Keratinocyte (primary cell): ENCODE data around the gene TOMT. TPM values are rescaled to one million over a fixed set of nuclear protein-coding genes. Genes with fewer than 3 reads are reported as not detected.

Experiments
- DNase-seq: peaks from one replicate; pipeline ENCODE4 v3.0.0-alpha.2; 2011; ENCODE audit warnings: low read depth, missing footprints, low spot score
- FAIRE-seq: peaks from 2 replicates; lab custom pipeline; 2011; peaks lifted over from hg19 to GRCh38; lab: Jason Lieb, UNC
- H2AFZ ChIP-seq: 2 replicates; pipeline ENCODE4 v1.6.0; 2012; ENCODE audit warnings: low read length, control low read depth, inconsistent platforms; ENCODE audit not compliant: control insufficient read depth
- H3K27ac ChIP-seq: 2 replicates; pipeline ENCODE4 v1.5.1; 2011; ENCODE audit warnings: low read length; ENCODE audit not compliant: control insufficient read depth, insufficient read depth
- H3K27me3 ChIP-seq: 3 replicates; pipeline ENCODE4 v1.6.0; 2011; ENCODE audit warnings: low read length; ENCODE audit not compliant: control insufficient read depth, insufficient read depth; ENCODE audit errors: extremely low read depth
- H3K36me3 ChIP-seq, 2 experiments: 2 replicates in 1 of 2; 3 replicates in 1 of 2; pipeline ENCODE4 v1.5.1; 2011; ENCODE audit warnings: low read length in 2 of 2, mild to moderate bottlenecking in 1 of 2; ENCODE audit not compliant: control insufficient read depth in 2 of 2, insufficient read depth in 2 of 2; ENCODE audit errors: extremely low read depth in 1 of 2
- H3K4me1 ChIP-seq: 3 replicates; pipeline ENCODE4 v1.5.1; 2011; ENCODE audit warnings: low read length; ENCODE audit not compliant: control insufficient read depth, insufficient read depth; ENCODE audit errors: extremely low read depth
- H3K4me2 ChIP-seq: 3 replicates; pipeline ENCODE4 v1.6.0; 2011; ENCODE audit warnings: low read depth, low read length; ENCODE audit not compliant: control insufficient read depth, insufficient read depth; ENCODE audit errors: extremely low read depth
- H3K4me3 ChIP-seq, 3 experiments: fragments of 200-600 bp in 1 of 3; sonication (generic) in 1 of 3; 2 replicates in 2 of 3; 3 replicates in 1 of 3; pipeline ENCODE4 v1.5.1; 2011 to 2016; ENCODE audit warnings: low read length in 3 of 3, mild to moderate bottlenecking in 3 of 3, control low read depth in 2 of 3, inconsistent platforms in 1 of 3, low read depth in 1 of 3, mixed read lengths in 1 of 3, mixed run types in 1 of 3, moderate library complexity in 1 of 3; ENCODE audit not compliant: control insufficient read depth in 2 of 3, insufficient read depth in 2 of 3; ENCODE audit errors: extremely low read depth in 1 of 3
- H3K79me2 ChIP-seq: 2 replicates; pipeline ENCODE4 v1.6.0; 2012; ENCODE audit warnings: low read length; ENCODE audit not compliant: control insufficient read depth, insufficient read depth
- H3K9ac ChIP-seq: 3 replicates; pipeline ENCODE4 v1.6.0; 2011; ENCODE audit warnings: low read length; ENCODE audit not compliant: control insufficient read depth, insufficient read depth; ENCODE audit errors: extremely low read depth
- H3K9me1 ChIP-seq: 3 replicates; pipeline ENCODE4 v1.6.0; 2011; ENCODE audit warnings: low read length; ENCODE audit not compliant: control insufficient read depth, insufficient read depth; ENCODE audit errors: extremely low read depth
- H3K9me3 ChIP-seq: 2 replicates; pipeline ENCODE4 v1.5.1; 2012; ENCODE audit warnings: low read depth, low read length; ENCODE audit not compliant: control insufficient read depth
- H4K20me1 ChIP-seq: 3 replicates; pipeline ENCODE4 v1.6.0; 2011; ENCODE audit warnings: low read length; ENCODE audit not compliant: control insufficient read depth, insufficient read depth; ENCODE audit errors: extremely low read depth
- CTCF ChIP-seq, 3 experiments: IDR thresholded peaks in 1 of 3; conservative IDR thresholded peaks in 1 of 3; optimal IDR thresholded peaks in 1 of 3; 2 replicates in 2 of 3; 3 replicates in 1 of 3; pipeline versions ENCODE3 to v1.5.1; 2011; ENCODE audit warnings: low read length in 3 of 3, mild to moderate bottlenecking in 3 of 3, moderate library complexity in 2 of 3, control low read depth in 1 of 3, inconsistent platforms in 1 of 3; ENCODE audit not compliant: insufficient read depth in 2 of 3; ENCODE audit errors: extremely low read depth in 1 of 3
- EZH2 ChIP-seq: IDR thresholded peaks from one replicate; pipeline ENCODE4 v1.6.1; 2012; ENCODE audit warnings: inconsistent platforms, mild to moderate bottlenecking, low read length, moderate library complexity
- dilution Hi-C: fragments of 300-500 bp; cut with MboI; formaldehyde crosslinking; loops from one replicate; pipeline ENCODE4 v1.7.0; 2020; ENCODE audit warnings: low sequenced_read_pairs; ENCODE audit not compliant: extremely low pct_ligation_motif_present
- polyA plus RNA-seq, 5 experiments: library from polyadenylated mRNA; depleted of rRNA in 3 of 5; stranded (reverse) in 3 of 5; stranded (forward) in 1 of 5; unstranded in 1 of 5; fragments of >200 nt; gene quantifications; 1 replicate in 1 of 5; 2 replicates in 3 of 5; 3 replicates in 1 of 5; pipeline versions ENCODE4 v1.2.1 to v1.2.3, GENCODE V29; 2011 to 2012; ENCODE audit warnings: missing spikeins in 2 of 5, low read depth in 1 of 5, low replicate concordance in 1 of 5

TOMT gene
- polyA plus RNA-seq, 1 donor (not counting 4 experiments of a cell fraction or from before 2014, with no cell fraction given), result not detected

DNA sequence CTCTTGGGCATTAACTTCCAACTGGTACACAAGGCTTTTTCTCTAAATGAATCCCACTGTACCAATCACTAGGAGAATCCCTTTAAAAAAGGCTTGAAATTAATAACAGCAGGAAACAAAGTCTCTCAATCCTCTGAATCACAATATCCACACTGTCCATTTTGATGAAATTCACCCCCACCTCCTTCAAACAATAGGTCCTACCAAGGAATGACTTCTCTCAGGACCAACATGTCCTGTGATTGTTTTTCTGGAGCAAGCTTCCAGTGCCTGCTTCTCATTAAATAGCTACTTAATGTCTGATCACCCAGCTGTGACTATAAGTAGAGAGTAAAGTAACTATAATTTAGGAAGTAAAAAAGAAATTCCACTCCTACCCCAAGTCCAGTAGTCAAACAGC, 38.5 kb upstream of the TOMT start:
- Histone ChIP-seq H3K9me1 (no peaks in the 10 kb centered on the region), H3K27me3 (no peaks in the 10 kb centered on the region), H3K9me3 (no peaks in the 10 kb centered on the region), H3K36me3 (peaks cover 2 to 8% of the 10 kb centered on the region in 2 experiments), H3K79me2 (peaks cover 61% of the 10 kb centered on the region), H3K4me2 (no peak overlapping the region), H3K9ac (no peak overlapping the region), H4K20me1 (no peaks in the 10 kb centered on the region), H3K27ac (no peak overlapping the region), H3K4me1 (peaks cover 31% of the 10 kb centered on the region), H3K4me3 (no peak overlapping the region), H2AFZ (no peak overlapping the region)
- DNase-seq (no peak), FAIRE-seq (no peak)
- dilution Hi-C loops, result no loop called here
- TF ChIP-seq EZH2 (no peak), CTCF (optimal IDR thresholded peaks at IDR 0.05 in 1 of 3, IDR thresholded peaks at IDR 0.05 in 1 of 3, conservative IDR thresholded peaks at IDR 0.05 in 1 of 3; ENCODE audit: extremely low read depth in 1 of 3, insufficient read depth in 2 of 3, low read length in 3 of 3) (no peak)

DNA sequence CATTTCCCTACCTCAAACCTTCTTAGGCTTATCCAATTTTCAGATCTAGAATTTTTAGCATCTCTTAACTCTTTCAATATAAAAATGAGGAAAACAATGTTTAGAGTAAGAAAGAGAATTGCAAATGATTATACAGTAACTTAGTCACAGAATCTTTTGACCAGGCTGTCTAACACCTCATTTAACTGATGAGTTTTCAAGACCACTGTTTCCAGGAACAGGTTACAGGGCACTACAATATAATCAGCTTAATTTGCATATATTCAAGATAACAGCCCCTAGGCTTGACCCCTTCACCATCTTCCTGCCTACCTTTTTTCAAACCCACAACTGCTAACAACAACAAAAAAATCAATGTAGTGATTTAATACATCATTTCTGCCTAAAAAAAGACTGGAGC, 38.0 kb upstream of the TOMT start:
- dilution Hi-C loops, result no loop called here
- Histone ChIP-seq H3K27ac (no peak overlapping the region), H4K20me1 (no peaks in the 10 kb centered on the region), H2AFZ (no peak overlapping the region), H3K9ac (no peak overlapping the region), H3K9me3 (no peaks in the 10 kb centered on the region), H3K27me3 (no peaks in the 10 kb centered on the region), H3K4me3 (no peak overlapping the region), H3K36me3 (peaks cover 2 to 8% of the 10 kb centered on the region in 2 experiments), H3K4me1 (peaks cover 35% of the 10 kb centered on the region), H3K9me1 (no peaks in the 10 kb centered on the region), H3K79me2 (peaks cover 64% of the 10 kb centered on the region), H3K4me2 (no peak overlapping the region)
- DNase-seq (no peak), FAIRE-seq (no peak)
- no peak for TF ChIP-seq CTCF (optimal IDR thresholded peaks at IDR 0.05 in 1 of 3, IDR thresholded peaks at IDR 0.05 in 1 of 3, conservative IDR thresholded peaks at IDR 0.05 in 1 of 3; ENCODE audit: extremely low read depth in 1 of 3, insufficient read depth in 2 of 3, low read length in 3 of 3)
- no peak for TF ChIP-seq EZH2
